Osteocyte (in vitro differentiated cells): ENCODE measurements around the gene RELL1. TPM values are rescaled to one million over a fixed set of nuclear protein-coding genes. Genes with fewer than 3 reads are reported as not detected.

Source experiments
- DNase-seq: peaks from one replicate; pipeline ENCODE4 v3.0.0; 2021; ENCODE audit warnings: mixed read lengths; ENCODE audit not compliant: unreplicated experiment; ENCODE audit errors: extremely low spot score
- H3K27ac Mint-ChIP-seq: one replicate; pipeline ENCODE4 v1.8.0; 2021; ENCODE audit warnings: mild to moderate bottlenecking, mixed read lengths; ENCODE audit not compliant: unreplicated experiment
- H3K27me3 Mint-ChIP-seq: one replicate; pipeline ENCODE4 v1.8.0; 2021; ENCODE audit warnings: mixed read lengths; ENCODE audit not compliant: unreplicated experiment
- H3K36me3 Mint-ChIP-seq: one replicate; pipeline ENCODE4 v1.8.0; 2021; ENCODE audit warnings: mixed read lengths; ENCODE audit not compliant: unreplicated experiment
- H3K4me1 Mint-ChIP-seq: one replicate; pipeline ENCODE4 v1.8.0; 2021; ENCODE audit warnings: mixed read lengths; ENCODE audit not compliant: unreplicated experiment
- H3K4me3 Mint-ChIP-seq: one replicate; pipeline ENCODE4 v1.8.0; 2021; ENCODE audit warnings: mild to moderate bottlenecking, moderate library complexity, mixed read lengths; ENCODE audit not compliant: unreplicated experiment
- H3K9me3 Mint-ChIP-seq: one replicate; pipeline ENCODE4 v1.8.0; 2021; ENCODE audit warnings: mixed read lengths; ENCODE audit not compliant: unreplicated experiment
- CTCF ChIP-seq: fragments of 200-600 bp; sonication (generic); IDR thresholded peaks from 2 replicates; pipeline ENCODE4 v1.5.0; 2021; ENCODE audit warnings: antibody characterized with exemption, mild to moderate bottlenecking, moderate library complexity
- total RNA-seq: library from RNA; stranded (reverse); gene quantifications from 2 replicates; pipeline ENCODE4 v1.2.1, GENCODE V29; 2021

RELL1 gene
- total RNA-seq, 1 donor from 2014 or later: 15.6 TPM

DNA sequence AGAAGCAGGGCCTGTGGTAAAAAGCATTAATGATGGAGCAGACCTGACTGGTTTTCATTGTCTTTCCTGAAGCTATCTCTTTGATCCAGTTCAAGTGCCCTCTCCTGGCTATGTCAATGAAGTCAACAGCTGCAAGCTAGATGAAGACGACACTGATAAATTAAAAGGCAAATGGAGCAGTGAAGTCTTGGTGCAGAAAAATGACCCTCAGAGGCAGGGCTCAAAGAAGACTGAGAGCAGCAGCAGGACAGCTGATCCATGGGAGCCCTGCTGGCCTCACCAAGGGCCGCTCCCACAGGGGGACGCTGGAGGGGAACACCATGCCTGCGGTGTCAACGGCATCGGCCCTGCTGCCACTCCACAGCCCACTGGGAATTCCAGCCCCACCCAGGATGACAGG lies 96.2 kb downstream of the RELL1 start:
- DNase-seq: no peak
- no peaks in the 10 kb centered on the region for H3K9me3 Mint-ChIP-seq
- H3K27me3 Mint-ChIP-seq: no peaks in the 10 kb centered on the region
- H3K36me3 Mint-ChIP-seq: no peaks in the 10 kb centered on the region
- no peak for TF ChIP-seq CTCF
- H3K4me3 Mint-ChIP-seq: no peak overlapping the region
- H3K4me1 Mint-ChIP-seq: no peaks in the 10 kb centered on the region
- H3K27ac Mint-ChIP-seq: no peak overlapping the region

DNA sequence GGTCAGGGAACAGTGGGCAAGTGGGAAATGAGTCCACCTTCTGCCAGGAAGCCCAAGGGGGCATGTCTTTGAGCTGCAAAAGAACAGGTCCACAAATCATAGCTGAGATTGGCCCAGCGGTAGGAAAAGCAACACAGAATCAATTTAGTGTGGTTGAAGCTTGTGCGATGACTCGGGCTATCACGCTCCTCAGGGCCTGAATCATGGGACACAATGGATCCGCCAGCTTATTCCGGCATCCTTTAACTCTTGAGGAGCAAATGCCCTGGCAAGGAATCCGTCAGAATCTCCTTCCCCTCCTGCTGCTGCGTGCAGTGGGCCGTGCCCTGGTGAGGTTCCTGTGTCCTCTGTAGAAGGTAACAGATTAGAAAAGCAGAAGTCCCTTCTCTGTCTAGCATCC lies 98.0 kb downstream of the RELL1 start:
- DNase-seq: no peak
- no peaks in the 10 kb centered on the region for H3K9me3 Mint-ChIP-seq
- H3K4me1 Mint-ChIP-seq: no peaks in the 10 kb centered on the region
- H3K27ac Mint-ChIP-seq: no peak overlapping the region
- no peak overlapping the region for H3K4me3 Mint-ChIP-seq
- TF ChIP-seq CTCF: no peak
- H3K36me3 Mint-ChIP-seq: no peaks in the 10 kb centered on the region
- H3K27me3 Mint-ChIP-seq: no peaks in the 10 kb centered on the region

GRCh38 chr4:37586194-37586593 lies 100.0 kb downstream of the RELL1 start:
- H3K4me1 Mint-ChIP-seq: no peaks in the 10 kb centered on the region
- H3K4me3 Mint-ChIP-seq: no peak overlapping the region
- peaks cover 6% of the 10 kb centered on the region for H3K9me3 Mint-ChIP-seq
- no peaks in the 10 kb centered on the region for H3K27me3 Mint-ChIP-seq
- no peak for DNase-seq
- no peak overlapping the region for H3K27ac Mint-ChIP-seq
- TF ChIP-seq CTCF: no peak
- H3K36me3 Mint-ChIP-seq: no peaks in the 10 kb centered on the region

DNA sequence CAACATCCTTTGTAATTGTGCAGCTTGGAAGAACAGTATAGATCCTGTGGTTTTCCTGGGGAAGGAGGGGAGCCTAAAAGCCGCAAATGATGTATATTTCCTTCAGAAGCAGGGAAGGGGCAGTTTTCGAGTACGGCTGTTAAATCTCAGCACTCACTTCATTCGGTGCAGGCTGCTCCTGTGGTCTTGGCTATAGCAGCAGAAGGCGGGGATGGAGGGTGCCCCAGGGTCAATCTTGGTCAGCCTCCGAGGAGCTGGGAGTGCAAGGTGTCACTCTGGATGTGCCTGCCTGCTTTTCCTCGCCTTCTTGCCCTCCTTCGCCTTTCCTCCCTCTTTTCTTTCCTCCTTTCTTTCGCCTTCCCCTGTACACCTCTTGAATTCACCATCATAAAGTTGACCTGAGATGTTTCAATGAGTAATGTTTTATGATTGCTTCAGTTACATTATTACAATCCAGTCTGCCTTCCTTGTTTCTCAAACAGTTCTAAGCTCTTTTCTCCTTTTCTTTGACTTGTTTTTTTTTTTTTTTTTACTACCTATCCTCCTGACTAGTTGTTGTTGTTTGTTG lies 101.6 kb downstream of the RELL1 start:
- H3K9me3 Mint-ChIP-seq: peaks cover 14% of the 10 kb centered on the region
- TF ChIP-seq CTCF: no peak
- no peaks in the 10 kb centered on the region for H3K4me1 Mint-ChIP-seq
- H3K36me3 Mint-ChIP-seq: no peaks in the 10 kb centered on the region
- no peaks in the 10 kb centered on the region for H3K27me3 Mint-ChIP-seq
- no peak overlapping the region for H3K4me3 Mint-ChIP-seq
- DNase-seq: no peak
- H3K27ac Mint-ChIP-seq: no peak overlapping the region

DNA sequence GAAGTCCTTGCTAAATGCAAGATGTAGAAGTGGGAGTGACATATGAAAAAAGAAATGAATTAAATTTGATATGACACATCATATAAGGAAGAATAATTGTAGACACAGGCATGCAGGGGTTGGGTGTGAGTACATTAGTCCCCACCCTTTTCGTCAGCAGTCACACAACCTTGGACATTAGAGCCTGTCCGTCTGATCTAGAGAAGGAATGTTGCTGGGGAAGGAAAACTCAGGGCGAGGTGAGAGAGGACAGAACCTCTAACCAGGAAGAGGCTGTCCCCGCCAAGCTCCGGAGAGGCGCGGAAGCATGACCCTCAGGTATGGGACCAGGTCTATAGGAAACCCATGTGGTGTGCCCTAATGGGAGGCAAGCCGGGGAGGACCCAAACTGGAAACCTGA lies 102.1 kb downstream of the RELL1 start:
- H3K27me3 Mint-ChIP-seq: no peaks in the 10 kb centered on the region
- H3K36me3 Mint-ChIP-seq: no peaks in the 10 kb centered on the region
- H3K4me1 Mint-ChIP-seq: no peaks in the 10 kb centered on the region
- DNase-seq: no peak
- no peak for TF ChIP-seq CTCF
- H3K9me3 Mint-ChIP-seq: peaks cover 19% of the 10 kb centered on the region
- H3K27ac Mint-ChIP-seq: no peak overlapping the region
- H3K4me3 Mint-ChIP-seq: no peak overlapping the region
